Stimulated activated CD8-positive, alpha-beta memory T cell treated with anti-CD3 and anti-CD28 coated beads, Interleukin-4, amount 100 ng/mL, for 24 hours (primary cell): ENCODE results near the gene STRIP2.
"Not testable (repeated sequence)": the region's sequence is repeated elsewhere in the genome, so short reads cannot be mapped to it uniquely, and the experiment has no call there.

Experiments
- DNase-seq: peaks from one replicate; pipeline ENCODE4 v3.0.0-alpha.2; 2020; ENCODE audit warnings: low read depth

STRIP2 gene, protein sequence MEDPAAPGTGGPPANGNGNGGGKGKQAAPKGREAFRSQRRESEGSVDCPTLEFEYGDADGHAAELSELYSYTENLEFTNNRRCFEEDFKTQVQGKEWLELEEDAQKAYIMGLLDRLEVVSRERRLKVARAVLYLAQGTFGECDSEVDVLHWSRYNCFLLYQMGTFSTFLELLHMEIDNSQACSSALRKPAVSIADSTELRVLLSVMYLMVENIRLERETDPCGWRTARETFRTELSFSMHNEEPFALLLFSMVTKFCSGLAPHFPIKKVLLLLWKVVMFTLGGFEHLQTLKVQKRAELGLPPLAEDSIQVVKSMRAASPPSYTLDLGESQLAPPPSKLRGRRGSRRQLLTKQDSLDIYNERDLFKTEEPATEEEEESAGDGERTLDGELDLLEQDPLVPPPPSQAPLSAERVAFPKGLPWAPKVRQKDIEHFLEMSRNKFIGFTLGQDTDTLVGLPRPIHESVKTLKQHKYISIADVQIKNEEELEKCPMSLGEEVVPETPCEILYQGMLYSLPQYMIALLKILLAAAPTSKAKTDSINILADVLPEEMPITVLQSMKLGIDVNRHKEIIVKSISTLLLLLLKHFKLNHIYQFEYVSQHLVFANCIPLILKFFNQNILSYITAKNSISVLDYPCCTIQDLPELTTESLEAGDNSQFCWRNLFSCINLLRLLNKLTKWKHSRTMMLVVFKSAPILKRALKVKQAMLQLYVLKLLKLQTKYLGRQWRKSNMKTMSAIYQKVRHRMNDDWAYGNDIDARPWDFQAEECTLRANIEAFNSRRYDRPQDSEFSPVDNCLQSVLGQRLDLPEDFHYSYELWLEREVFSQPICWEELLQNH

DNA sequence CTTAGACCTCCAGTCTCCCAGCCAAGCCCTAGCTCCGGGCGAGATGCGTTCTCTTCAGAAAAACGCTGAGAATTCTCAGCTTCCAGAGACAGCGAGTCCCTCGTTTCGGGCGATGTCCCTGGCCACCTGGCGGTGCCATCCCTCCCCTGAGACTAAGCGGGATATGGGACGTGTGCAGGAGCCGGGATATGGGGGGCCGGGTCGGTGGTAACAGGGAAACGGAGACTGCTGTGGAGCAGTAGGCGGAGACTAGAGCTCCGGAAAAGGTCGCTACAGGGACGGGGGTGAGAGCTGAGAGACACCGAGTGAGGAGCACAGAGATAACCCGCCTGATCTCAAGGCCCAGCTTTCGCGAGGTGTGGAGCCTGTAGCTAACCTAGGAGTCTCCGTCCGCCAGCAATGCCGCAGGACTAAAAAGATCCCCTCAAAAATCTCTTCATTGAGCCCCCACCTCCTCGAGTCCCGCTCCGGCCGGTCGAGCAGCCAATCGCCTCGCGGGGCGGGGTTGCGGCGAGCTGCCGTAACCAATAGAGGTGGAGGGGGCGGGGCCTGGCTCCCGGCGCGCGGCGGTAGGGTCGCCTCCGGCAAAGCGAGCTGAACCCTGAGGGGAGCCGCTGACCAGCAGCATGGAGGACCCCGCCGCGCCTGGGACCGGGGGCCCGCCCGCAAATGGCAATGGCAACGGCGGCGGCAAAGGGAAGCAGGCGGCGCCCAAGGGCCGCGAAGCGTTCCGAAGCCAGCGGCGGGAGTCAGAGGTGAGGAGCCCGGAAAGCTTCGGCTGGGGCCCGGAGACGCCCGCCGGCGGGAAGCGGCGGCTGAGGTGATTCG lies at the start of gene STRIP2:
Gene STRIP2, plus strand, starts transcription at position 586 of the 828 bp plus-strand sequence. Its CDS starts 41 bp downstream, at position 627.
- peak; percentile 93 for DNase-seq

DNA sequence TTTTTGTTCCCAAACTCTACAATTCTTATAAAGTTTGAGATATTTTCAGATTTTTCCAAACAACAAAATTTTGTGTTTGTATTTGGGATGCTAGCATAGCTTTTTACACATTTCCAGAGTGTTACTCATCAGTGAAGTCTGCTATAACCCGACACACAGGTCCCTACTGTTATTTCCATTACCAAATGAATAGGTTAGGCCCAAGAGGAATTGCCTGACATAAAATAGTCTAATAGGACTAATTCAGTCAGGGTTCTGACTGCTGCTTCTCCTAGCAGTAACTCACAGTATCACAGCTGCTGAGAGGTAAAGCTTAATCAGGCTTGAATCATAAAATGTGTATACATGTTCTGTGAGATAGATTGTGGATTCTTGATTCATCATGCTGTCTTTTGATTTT lies 49.1 kb upstream of the STRIP2 start:
- no peak for DNase-seq

DNA sequence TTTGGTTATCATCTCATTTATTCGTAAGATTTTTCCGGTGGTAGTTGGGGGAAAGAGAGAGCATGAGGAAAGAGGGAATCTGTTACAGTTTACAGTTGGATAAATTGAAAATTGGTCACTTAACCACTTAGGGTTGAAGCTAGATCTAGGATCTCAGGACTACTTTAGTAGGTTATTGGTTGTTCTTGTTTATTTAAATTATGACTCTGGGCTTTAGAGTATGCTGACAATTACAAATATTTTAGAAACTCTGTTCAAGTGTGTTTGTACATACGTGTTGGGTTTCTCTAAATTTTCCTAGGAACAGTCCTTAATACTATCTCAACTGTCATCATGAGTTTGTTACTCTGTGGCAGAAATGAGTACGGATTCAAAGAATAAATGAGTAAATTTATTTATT lies 48.6 kb upstream of the STRIP2 start:
- no peak for DNase-seq

DNA sequence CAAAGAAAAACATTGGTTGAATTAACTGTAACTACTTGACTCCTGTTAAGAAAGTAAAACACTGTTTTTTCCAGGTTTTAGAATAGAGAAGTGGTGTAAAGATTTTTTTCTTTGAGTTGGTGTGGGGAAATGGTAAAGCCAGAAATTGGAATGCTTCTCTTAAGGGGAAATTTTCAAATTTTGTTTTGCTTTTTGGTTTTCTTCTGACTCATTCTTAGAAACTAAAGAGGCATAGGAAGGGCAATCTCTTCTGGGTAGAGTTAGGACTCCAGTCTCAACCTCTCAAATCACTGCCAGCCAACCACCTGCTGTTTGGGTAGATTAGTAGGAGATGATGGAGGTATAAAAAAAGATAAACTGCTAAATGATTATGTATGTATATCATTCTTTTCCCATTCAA lies 47.7 kb upstream of the STRIP2 start:
- no peak for DNase-seq

DNA sequence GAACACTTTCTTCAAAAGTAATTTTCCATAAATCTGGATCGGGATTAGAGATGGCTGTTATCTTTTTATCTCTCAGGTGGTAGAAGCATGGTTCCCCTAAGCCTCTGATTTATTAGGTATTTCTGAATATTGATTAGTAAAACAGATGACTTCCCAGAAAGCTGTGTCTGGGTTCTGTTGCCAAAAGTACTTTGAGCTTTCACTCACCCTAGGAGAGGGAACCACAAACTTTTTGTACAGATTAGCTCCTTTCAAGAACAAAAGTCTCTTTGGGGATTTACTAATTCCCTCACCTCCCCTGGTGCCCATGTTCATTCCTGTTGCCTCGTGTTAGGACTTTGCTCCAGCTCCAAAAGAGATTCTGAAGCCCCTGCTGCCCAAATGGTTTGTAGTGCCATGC lies 46.7 kb upstream of the STRIP2 start:
- DNase-seq, result no peak

DNA sequence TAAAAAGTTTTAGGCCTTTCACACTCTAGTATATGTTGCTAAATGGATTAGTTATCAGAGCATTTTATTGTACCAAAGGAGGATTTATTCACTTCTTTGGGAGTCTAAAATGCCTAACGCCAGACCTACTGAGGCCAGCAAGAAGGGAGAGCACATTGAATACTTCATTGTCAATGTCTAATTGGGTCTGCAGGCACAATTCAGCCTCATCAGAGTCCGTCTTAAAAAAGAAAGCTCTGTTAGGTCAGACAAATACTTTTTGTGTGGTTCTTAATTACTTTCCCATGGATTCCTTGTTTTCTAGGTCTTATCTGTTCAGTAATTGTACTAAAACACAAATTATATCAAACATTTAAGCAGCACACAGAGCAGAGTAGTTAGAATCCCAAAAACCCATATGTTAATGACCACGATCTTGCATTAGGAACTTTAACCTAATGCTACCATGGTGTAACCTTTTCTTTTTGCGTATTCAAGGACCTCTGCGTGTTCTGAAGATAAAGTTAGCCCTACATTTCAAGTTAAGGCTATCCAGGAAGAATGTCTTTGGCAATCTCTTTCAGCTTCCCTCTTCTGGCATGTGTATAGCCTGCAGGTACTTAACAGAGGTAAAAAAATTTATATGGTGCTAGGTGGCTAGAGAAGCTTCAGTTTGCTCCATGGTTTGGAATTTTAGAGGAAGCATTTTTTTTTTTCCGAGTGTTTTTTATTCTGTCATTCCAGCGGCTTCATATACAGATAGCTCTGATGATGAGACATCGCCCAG lies 45.7 kb upstream of the STRIP2 start:
- no peak for DNase-seq

DNA sequence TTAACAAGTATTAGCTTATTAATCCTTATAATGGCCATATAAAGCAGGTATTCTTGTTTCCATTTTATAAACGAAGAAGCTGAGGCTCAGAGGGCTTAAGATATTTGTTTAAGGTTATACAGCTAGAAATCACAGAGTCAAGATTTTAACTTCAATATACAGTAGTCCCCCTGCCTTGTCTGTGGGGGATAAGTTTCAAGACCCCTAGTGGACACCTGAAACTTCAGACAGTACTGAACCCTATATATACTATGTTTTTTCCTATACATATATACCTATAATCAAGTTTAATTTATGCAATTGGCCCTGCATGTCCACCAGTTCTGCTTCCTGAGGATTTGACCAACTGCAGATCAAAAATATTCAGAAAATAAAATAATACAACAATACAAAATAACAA lies 44.4 kb upstream of the STRIP2 start:
- DNase-seq, result no peak

DNA sequence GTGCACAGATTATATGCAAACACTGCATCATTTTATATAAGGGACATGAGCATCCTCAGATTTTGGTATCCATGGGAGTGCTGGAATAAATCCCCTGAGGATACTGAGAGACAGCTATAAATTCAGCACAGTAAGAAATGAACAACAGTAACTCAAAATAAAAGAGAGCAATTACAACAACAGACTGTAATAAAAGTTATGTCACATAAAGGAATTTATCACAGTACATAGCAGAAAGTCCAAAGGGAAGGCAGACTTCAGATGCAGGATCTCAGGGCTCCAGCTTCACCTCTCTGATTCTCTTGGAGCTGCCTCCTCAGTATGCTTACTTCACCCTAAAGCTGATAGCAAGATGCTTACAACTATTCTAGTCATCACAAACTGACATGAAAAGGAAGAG lies 43.9 kb upstream of the STRIP2 start:
- DNase-seq, result no peak

DNA sequence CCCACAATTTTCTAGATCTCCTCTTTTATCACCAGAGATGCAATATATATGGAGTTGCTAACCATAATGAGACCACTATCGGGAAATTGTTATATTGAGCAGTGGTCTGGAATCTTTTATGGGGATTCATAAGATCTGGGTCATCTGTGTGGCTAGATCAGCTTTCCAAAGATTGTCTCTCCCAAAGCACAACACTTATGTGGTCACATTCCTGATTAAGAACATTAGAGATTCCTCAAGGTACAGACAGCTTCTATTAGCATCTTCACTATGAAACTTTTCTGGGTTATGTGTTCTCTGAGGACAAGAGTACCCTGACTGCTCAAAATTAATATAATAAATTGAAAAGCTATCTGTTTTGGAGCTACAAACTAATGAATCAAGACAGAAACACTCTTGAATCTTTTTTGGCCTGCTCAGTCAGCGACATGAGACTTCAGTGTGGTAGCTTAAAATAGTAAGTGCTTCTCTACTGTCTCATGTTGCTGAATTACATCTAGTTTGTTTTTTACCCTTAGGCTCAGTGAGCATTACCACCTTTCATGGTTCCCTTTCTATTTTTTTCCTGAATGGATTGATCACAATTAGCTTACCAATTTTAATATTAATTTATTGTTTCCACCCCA lies 42.6 kb upstream of the STRIP2 start:
- DNase-seq, result no peak

DNA sequence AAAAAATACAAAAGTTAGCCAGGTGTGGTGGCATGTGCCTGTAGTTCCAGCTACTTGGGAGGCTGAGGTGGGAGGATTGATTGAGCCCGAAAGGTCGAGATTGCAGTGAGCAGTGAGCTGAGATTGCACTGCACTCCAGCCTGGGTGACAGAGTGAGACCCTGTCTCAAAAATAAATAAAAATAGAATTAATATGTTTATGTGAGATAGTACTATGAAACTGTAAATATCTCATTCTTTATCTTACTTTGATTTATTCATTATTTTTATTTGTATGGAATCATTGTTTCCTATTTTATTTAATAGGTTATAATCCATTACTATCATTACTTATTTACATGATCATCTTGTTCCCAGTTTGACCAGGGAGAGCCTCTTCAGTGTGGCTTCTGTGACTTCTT lies 41.0 kb upstream of the STRIP2 start:
- DNase-seq, result no peak

DNA sequence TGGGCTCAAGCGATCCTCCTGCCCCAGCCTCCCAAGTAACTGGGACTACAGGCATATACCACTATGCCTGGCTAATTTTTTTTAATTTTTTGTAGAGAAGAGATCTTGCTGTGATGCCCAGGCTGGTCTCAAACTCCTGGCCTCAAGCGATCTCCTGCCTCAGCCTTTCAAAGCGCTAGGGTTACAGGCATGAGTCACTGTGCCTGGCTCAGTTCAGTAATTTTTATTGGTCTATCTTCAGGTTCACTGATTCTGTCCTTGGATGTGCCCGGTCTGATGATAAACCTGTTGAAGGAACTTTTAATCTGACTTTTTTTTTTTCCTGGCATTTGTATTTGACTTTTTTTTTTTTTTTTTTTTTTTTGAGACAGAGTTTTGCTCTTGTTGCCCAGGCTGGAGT lies 40.1 kb upstream of the STRIP2 start:
- DNase-seq, result no peak

DNA sequence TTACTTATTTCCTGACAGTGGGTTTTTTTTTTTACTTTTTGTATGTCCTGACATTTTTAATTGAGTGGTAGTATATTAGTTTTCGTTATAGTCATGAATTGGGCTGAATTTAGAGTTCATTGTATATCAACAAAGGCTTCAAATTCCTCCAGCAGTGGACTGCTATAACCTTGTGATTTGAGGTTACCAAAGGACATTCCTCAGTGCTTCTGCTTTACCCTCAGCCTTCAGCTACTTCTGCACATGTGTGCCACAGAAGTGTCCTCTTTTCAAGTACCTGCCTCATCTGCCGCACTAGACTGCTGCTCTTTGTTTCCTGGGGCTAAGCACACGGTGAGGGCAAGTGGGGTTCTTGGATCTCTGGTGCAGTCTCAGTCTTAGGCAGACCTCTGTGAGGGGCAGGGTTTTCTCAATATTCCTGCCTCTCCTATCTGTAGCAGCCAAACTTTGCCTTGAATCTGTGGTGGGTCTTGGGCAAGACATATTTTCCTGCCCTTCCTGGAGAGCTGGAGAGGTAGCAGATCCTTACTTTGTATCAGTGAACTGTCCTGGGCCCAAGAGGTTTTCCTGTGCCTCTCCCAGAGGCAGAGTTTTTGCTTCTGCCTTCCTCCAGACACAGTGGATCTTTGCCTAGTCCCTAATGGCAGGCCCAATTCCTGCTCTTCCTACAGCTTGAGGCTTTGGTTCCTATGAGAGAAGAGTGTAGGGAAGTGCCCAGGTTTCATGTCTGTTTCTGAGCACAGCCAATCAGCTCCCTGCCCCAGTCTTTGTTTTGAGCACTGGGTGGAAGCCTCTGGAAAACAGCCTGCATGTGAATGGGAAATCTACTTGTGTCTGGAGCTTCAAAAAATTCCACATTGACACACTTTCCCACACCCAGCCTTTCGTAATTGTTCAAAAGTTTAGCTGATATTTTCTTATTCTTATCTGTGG lies 39.0 kb upstream of the STRIP2 start:
- no peak for DNase-seq

DNA sequence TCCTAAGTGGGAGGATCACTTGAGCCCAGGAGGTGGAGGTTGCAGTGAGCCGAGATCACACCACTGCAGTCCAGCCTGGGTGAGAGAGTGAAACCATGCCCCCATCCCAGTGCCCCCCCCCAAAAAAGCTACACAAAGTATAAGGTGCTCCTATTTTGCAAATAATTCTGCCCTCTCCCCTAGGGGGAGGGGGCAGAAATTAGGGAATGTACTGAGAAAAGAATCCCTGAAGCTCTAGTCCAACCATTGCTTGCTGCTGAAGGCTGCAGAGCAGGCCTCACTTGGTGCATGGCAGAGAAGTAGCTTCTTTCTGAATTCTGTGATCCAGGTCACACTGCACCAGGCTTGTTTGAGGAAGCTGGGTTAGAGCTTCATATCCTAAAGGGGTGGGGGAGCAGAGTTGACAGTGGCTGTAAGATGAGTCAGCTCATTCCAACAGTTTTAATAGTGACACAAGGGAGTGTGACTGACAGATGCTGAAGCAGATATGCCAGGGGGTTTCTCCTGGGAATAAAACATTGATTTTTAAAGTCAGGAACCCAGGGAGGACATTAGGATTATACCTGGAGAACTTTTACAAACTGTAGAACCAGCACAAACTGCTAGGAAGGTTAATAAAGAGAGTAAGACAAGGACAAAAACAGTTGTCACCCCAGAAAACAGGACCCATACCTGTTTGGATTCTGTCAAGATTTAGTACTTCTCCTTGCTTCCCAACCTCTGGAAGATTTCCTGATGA lies 32.8 kb upstream of the STRIP2 start:
- no peak for DNase-seq

DNA sequence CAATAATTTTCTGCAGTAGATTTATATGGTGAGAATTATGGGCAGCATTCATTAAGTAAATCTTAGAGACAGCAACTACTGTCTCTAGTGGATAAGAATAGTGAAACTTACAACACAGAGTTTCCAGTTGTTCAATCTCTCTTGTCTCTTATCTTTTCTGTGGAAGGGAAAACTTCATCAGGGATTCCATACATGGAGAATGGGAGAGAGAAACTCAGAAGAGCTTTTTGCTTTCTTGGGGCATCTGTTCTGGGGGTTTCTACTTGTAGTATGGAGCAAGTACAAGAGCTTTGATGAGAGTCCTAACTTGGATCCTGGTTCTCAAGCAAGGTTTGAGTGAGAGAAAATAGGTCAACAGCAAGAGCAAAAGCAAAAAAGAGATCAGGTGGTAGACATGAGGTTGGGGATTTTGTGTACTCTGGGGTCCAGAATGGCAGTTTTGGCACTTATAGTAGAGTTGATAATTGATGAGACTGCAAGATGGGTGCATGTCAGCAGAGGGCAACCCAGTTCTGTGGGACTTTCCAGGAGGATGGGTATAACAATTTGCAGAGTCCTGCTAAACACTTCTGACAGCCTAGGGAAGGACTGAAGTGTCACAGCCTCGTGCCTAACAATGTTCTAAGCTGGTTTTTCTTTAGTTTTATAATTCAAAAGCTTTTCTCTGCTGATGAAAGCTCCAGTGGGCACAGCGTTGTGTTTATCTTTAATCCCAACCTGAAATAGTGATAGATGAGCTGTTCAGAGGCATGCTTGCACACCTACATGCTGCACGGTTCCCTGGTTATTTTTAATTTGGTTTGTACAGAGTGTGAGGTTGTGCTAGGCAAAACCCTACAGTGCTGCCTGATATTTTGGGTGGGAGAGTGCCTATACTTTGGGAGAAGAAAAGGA lies 32.0 kb upstream of the STRIP2 start:
- DNase-seq, result no peak

DNA sequence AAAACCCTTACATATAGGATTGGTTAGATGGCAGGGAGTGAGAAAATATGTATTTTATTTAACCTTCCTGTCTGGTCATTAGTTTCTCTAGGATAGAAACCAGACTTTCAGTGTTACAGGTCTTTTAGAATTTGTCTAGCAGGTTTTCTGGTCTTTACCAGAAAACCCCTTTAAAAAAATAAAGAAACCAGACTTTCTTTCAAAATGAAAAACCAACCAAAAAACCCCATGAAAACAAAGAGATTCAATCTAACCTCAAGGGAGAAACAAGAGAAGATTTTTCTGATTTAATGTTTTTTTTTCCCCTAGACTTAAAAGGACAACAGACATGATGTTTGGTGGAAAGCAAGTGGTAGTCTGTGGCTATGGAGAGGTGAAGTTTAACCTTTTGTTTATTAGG lies 28.7 kb upstream of the STRIP2 start:
- no peak for DNase-seq

DNA sequence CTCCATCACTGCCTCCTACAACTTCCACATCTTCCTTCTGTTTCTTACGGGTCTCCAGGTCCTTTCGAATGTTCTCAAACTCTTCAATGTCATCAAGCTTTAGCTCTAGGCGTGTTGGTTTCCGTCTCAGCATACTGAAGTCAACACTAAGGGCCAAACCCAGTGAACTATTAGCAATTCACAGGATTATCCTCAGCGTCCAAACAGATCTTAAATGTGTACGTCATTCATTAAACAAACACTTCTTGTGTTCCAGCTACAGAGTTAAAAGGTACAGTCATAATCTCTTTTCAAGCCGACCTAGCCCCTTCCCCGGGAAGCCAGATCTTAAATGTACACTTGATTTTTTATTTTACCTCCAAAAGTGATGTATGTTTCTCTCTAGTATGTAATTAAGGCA lies 24.0 kb upstream of the STRIP2 start:
- DNase-seq, result not testable (repeated sequence)

DNA sequence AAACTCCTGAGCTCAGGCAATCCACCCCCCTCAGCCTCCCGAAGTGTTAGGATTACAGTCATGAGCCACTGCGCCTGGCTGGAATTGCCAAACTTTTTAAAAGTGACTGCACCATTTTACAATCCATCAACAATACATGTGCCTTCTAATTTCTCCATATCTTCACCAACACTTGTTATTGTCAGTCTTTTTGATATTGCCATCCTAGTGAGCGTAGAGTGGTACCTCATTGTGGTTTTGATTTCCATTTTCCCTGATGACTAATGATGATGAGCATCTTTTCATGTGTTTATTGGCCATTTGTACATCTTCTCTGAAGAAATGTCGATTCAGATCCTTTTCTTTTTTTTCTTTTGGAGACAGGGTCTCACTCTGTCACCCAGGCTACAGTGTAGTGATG lies 21.7 kb upstream of the STRIP2 start:
- DNase-seq, result no peak

DNA sequence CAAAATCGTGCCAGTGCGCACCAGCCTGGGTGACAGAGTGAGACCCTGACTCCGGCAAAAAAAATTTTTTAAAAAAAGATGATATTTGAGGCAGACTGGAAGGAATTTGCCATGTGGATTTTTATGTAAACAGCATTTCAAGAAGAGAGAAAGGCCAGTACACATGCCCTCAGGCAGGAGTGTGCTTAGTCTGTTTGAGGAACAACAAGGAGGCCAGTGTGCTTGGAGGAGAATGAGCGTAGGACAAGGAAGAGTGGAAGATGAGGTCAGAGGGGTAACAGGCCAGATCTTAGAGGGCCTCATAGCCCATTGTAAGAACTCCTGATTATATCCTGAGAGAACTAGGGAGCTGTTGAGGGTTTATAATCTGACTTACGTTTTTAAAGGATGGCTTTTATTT lies 17.2 kb upstream of the STRIP2 start:
- DNase-seq, result no peak
